ENCODE results near the gene SOCS3. TPM values are rescaled to one million over a fixed set of nuclear protein-coding genes. Genes with fewer than 3 reads are reported as not detected.

Gene SOCS3
- total RNA-seq, 2 experiments from 2014 or later: 281 to 290 TPM

Other genes with a start within 250 kb of the SOCS3 start
- 10 to 100 TPM; 79.0 to 85.6 TPM for gene TMC6, start 231.3 kb downstream of the SOCS3 start, total RNA-seq
- 100 to 1,000 TPM; 105 to 110 TPM for gene TMC8, start 229.3 kb downstream of the SOCS3 start, total RNA-seq
- gene C17orf99, start 213.7 kb downstream of the SOCS3 start, total RNA-seq: not detected
- 100 to 1,000 TPM in 1 of 2 experiments, 10 to 100 TPM in 1; 96.3 to 103 TPM for gene SYNGR2, start 191.5 kb downstream of the SOCS3 start, total RNA-seq
- gene TK1, start 173.0 kb downstream of the SOCS3 start, total RNA-seq: 100 to 1,000 TPM; 165 to 173 TPM
- 10 to 100 TPM; 13.6 to 13.7 TPM for gene AFMID, start 172.7 kb downstream of the SOCS3 start, total RNA-seq
- 100 to 1,000 TPM; 117 to 118 TPM for gene BIRC5, start 145.8 kb downstream of the SOCS3 start, total RNA-seq
- not detected for gene TMEM235, start 128.4 kb downstream of the SOCS3 start, total RNA-seq
- 10 to 100 TPM; 69.0 to 73.1 TPM for gene PGS1, start 18.6 kb upstream of the SOCS3 start, total RNA-seq
- gene DNAH17, start 217.3 kb upstream of the SOCS3 start, total RNA-seq: under 1 TPM; 0.19 to 0.42 TPM

Measured in activated naive CD4-positive, alpha-beta T cell treated with anti-CD3 and anti-CD28 coated beads for 36 hours (primary cell).